ENCODE data around the gene PAQR3. TPM values are rescaled to one million over a fixed set of nuclear protein-coding genes. Genes with fewer than 3 reads are reported as not detected.
"Not testable (repeated sequence)": the region's sequence is repeated elsewhere in the genome, so short reads cannot be mapped to it uniquely, and the experiment has no call there.

Gene PAQR3
- polyA plus RNA-seq, 1 donor: 9.4 TPM

DNA sequence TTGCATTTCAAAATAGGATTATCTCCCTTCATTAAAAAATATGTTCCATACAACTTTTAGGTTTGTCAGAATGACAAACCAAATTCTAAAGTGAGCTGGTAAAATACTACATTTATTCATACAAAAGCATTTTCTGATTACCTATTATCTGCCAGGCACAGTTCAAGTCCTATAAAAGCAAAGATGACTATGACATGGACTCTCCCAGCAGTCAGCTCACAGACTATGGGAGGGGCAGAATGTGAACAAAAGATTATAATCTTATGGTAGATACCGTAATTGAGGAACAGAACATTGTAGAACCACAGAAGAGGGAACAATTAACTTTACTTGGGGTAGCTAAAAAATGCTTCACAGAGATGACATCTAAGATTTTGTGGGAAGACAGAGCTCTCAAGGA is 12.4 kb downstream of the PAQR3 start:
- DNase-seq (ENCODE audit: low read depth): no peak

DNA sequence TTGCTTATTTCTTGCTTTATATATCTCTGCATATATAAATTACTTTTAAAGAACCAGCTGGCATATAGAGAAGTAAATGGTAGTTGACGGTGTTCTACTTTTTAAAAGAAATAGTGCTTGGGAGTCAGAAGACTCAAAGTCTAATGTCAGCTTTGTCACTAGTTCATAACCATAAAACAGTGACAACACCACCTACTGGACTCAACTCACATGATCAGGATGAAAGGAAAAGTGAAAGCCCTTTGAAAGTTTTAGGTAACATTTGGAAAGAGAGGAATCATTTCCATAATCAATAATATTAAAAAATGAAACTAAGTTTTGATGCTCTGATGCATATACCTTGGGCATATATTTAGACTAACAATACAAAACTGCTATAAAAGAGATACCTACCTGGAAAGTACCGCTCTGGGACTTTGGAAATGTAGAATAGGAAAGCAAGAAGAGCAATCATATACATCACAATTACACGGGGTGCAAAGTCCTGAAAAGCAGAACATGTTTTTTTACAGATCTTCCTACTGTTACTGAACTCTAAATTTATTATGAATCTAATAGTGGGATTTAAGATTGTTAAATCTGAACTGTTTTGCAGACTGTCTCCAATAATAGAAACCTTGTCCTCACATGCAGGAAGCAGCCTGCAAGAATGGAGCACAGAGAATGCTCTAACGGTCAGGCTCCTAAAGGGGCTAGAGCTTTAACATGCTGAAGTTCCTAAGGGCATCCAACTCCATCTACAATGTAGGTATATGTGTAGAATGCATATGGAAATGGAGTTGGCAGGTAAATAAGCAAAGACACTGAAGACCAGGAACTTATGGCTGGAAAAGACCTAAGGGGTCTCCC is 15.6 kb downstream of the PAQR3 start:
- no peak for DNase-seq (ENCODE audit: low read depth)

DNA sequence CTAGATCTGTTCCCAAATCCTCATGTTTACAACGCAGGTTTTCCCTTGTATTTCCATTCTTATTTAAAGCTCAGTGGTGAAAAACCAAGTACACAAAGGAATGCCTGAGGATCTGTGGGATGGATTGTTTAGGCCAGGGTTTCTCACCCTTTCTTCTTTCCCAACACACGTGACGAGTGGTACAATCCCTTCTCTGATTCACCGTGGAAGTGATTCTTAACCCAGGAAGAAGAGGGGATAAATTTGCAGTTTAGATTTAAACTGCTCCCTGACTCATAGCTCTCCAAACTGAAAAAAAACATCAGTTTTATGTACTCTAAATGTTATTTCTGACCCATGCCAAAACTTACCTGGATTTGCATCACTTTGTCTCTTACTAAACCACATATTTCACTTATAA is 17.0 kb downstream of the PAQR3 start:
- no peak for DNase-seq (ENCODE audit: low read depth)

DNA sequence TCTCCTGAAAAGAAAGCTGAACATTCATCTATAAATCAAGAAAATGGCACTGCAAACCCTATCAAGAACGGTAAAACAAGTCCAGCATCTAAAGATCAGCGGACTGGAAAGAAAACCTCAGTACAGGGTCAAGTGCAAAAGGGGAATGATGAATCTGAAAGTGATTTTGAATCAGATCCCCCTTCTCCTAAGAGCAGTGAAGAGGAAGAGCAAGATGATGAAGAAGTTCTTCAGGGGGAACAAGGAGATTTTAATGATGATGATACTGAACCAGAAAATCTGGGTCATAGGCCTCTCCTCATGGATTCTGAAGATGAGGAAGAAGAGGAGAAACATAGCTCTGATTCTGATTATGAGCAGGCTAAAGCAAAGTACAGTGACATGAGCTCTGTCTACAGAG is 28.6 kb downstream of the PAQR3 start:
- DNase-seq (ENCODE audit: low read depth): no peak

DNA sequence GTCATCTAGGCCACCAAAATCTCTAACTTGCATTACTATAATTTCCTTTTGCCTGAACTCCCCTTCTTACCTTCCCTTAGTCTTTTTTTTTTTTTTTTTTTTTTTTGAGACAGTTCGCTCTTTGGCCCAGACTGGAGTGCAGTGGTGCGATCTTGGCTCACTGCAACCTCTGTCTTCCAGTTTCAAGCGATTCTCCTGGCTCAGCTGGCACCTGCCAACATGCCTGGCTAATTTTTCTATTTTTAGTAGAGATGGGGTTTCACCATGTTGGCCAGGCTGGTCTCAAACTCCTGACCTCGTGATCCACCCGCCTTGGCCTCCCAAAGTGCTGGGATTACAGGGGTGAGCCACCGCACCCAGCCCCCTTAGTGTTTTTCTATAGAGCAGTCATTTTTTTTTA is 30.3 kb downstream of the PAQR3 start:
- not testable (repeated sequence) for DNase-seq (ENCODE audit: low read depth)

DNA sequence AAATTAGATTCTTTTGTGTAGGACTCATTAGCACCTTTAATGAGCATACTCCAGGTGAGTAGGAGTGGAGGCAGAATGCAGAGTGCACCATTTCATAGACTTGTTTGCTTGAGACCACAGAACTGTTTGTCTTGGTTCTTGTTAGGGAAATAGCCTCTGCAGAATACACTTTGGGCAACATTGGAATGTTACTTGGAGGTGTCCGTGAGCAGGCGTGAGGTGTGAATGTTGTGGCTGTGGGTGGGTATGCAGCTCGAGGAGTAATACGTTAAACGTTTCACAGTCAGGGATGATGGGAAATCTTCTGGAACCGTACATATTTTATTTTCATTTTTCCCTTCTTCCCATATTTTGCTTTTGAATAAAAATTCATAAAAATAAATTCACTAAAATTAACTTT is 31.6 kb downstream of the PAQR3 start:
- DNase-seq (ENCODE audit: low read depth): no peak

DNA sequence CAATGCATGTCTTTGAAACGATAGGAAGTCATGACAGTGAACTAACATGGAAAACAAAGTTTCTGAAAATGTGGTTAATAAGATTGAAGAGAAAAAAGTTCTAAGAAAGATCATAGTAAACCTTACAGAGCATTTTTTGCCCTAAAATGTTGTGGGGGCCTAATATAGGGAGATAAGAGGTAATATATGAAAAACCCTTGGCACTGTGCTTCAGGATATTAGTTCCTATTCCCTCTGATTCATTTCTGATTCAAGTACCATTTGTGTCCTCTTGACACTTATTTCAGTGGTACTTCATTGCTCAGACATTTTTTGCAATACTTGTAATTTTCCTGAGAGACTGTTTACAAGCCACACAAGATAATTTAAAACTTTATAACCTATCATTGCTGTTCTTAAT is 35.1 kb downstream of the PAQR3 start:
- DNase-seq (ENCODE audit: low read depth): no peak

DNA sequence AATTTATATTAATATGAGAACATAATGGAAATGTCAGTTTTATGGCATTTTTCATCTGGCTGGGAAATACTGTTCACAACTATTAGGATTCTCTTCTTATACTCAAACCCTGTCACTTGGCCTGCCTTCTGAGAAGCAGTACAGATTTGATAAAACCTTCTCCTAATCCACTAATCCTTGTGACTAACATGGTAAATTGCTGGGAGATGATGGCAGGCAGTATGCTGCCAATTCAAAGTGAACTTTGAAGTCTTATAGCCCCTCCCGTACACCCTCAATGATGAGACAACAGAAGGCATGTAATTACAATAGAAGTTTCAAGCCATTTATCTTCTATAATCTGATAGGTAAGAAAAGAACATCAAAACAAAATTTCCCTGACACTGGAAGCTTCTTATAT is 36.9 kb downstream of the PAQR3 start:
- DNase-seq (ENCODE audit: low read depth): no peak

DNA sequence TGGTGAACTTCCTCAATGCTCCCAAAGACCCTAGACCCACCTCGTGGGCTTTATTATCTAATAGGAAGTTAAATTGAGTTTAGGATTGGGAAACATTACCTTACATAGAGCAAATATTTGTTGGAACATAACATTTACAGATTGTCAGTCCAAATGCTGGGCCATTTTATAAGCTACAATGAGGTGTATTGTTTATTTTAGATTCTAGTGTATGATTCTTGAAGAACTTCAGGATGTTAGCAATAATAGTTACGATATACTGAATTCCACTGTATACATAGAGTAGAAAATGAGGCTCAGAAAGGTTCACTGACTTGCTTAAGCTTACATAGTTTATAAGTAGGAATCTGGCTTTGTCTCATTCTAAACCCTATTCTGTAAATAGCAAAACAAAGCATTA is 37.4 kb downstream of the PAQR3 start:
- DNase-seq (ENCODE audit: low read depth): no peak

DNA sequence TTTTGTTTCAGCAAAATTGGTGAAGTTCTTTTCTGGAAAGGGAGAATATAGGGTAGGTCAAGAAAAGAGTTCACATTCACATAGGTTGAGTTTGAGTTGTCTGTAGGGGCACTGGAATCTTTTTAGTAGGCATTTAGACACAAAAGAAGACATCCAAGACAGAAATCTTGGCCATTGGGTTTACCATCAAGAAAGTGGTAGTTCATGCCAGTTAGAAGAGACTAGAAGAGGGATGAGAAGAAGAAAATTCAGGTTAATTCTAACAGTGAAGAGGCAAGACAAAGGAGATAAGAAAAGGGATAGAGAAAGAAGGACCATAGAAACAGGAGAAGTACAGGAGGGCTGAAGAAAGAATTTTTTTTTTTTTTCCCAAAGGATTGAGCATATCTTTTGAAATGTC is 39.9 kb downstream of the PAQR3 start:
- DNase-seq (ENCODE audit: low read depth): no peak

DNA sequence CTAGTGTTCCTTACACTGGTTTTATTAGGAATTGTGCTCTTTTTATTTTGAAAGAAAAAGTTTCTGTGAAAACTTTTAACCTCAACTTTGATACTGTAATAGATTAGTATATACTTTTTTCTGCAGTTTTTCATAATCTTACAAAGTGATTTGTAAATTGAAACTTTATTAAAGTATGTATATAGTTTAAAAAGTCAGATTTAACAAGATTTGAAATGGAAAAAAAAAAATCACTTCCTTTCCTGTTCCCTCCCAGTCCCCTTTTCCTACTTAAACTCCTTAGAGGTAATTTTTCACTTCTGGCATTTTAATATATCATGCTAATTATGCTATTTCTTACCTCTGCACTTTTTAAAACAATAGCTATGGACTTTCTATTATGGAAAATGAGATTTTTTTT is 49.3 kb downstream of the PAQR3 start:
- DNase-seq (ENCODE audit: low read depth): no peak

DNA sequence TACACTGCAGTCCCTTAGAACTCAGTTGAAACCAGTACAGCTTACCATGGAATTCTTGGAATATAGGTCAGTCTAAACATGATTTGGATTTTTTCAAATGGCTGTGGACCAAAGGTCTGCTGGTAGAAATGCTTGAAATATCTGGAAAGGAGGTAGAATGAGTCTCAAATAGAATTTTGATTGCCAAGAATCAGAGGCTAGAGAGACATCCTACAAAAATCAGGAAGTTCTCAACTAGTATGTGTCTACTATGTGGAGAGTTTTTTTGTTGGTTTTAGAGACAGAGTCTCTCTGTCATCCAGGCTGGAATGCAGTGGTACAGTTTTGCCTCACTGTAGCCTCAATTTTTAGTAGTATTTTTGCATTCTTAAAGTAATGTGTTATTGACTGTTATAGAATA is 53.6 kb downstream of the PAQR3 start:
- no peak for DNase-seq (ENCODE audit: low read depth)

DNA sequence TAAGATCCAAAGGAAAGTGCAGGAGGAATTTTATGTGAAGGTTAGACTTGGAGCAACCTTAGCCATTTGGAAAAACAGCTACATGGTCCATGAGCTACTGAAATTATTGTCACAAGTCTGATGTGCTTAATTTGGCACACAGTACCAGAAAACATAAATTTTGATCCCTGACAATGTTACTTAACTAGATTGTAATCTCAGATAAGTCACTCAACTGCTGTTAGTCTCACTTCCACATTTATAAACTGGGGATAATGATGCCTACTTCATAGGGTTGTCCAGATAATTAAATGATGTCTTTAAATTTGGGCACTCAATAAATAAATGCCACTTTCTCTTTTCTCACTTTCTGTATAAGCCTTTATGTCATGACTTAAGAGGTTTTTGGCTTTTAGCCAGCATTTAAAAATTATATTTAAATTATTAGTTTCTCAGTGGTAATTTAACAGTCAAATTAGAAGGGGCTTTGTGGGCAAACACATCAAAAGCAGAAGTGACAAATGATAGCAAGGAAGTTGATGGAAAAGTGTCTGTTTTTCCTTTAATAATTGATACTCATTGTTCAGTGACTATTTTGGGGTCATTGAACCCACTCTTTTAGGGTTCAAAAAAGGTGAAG is 58.3 kb downstream of the PAQR3 start:
- DNase-seq (ENCODE audit: low read depth): no peak

DNA sequence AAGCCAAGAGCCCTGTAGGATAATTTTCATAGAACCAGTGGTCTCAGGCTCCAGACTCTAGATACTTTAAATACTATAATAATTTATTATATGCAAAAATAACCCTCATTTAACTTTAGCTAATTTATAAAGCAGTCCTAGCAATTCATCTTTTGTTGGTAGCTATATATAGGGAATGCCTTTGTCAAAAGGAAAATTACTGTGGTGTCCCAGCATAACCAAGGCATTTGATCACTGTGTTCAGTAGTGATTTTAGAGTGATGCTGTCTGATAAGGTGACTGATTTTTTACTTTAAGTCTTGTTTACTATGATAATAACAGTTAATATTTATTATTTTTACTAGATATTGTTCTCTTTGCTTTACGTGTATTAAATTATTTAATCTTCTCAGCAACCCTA is 61.2 kb downstream of the PAQR3 start:
- DNase-seq (ENCODE audit: low read depth): no peak

DNA sequence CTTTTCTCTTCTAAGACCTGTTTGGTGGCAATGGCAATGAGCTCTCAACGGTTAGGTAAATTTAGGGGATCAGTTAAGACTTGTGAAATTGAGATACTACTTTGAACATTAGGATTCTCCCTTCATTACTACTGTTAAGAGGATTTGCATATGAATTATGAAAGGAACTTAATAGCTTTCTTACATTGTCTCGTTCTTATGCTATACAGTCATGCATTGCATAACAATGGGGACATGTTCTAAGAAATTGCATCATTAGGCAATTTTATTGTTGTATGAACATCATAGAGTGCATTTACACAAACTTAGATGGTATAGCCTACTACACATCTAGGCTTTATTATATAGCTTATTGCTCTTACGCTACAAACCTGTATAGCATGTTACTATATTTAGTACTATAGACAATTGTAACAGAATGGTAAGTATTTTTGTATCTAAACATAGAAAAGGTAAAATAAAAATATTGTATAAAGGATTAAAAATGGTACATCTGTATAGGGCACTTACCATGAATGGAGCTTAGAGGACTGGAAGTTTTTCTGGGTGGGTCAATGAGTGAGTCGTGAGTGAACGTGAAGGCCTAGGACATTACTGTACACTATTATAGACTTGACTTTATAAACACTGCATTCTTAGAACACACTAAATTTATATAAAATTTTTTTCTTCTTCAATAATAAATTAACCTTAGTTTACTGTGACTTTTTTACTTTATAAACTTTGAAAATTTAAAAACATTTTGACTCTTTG is 62.5 kb downstream of the PAQR3 start:
- DNase-seq (ENCODE audit: low read depth): no peak

DNA sequence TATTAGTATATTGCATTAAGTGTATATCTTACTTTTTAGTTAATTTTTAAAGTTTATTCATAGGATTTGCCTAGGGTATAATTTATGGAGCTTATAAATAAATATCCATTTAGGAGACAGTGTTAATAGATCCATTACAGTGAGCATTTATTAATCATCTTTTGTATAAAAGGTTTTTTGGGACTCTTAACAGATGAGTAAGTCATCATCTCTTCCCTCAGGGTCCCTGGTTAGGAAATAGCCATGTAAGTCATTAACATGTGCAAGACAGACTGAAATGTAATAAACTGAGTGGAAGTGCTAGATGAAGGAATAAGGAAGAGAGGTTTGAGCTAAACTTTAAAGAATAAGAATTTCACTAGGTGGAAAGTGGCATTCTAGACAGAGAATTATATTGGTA is 69.2 kb downstream of the PAQR3 start:
- no peak for DNase-seq (ENCODE audit: low read depth)

DNA sequence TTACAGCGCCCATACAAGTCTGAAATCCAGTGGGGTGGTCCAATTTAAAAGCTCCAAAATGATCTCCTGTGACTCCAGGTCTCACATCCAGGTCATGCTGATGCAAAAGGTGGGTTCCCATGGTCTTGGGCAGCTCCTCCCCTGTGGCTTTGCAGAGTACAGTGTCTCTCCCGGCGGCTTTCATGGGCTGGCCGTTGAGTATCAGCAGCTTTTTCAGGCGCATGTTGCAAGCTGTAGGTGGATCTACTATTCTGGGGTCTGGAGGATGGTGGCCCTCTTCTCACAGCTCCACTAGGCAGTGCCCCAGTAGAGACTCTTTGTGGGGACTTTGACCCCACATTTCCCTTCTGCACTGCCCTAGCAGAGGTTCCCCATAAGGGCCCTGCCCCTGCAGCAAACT is 70.5 kb downstream of the PAQR3 start:
- not testable (repeated sequence) for DNase-seq (ENCODE audit: low read depth)

DNA sequence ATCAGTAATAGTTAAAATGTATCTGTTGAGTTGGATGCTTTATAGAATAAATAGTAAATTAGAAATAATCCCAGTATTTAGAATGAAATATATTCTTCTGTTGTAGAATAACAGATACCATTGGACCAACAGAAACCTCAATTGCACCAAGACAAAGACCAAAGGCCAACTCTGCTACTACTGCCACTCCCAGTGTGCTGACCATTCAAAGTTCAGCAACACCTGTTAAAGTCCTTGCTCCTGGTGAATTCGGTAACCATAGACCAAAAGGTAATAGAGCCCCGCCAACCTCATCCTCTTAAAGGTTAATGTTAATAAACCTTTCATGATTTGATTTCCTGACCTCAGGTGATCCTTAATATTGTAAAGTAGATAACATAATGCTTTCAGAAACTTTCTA is 73.8 kb downstream of the PAQR3 start:
- DNase-seq (ENCODE audit: low read depth): no peak

DNA sequence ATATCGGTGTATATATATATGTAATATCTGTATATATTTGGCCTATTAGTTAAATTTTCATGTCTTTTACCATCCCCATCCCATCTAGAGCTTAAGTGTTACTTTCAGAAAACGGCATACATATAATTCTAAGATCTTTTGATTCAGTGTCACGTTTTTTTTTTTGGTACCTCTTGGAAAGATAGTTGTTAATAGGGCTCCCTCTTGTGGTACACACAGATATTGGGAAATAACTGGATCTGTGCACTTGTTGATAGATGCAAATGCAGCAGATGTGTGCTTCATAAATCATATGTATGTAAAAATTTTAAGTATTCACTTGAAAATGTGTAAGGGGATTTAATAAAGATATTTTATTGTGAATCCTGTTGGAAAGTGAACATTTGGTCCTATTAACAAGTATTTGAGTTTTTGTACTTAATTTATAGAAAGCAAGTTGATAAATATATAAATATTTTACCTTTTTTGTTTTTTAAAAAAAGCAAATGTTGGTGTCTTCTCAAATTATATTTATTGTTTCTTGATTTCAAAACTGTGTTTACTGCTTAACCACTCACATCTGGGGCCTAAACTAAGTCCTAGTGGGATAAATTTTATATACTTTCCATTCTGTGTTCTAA is 74.7 kb downstream of the PAQR3 start:
- DNase-seq (ENCODE audit: low read depth): peak; percentile 70

DNA sequence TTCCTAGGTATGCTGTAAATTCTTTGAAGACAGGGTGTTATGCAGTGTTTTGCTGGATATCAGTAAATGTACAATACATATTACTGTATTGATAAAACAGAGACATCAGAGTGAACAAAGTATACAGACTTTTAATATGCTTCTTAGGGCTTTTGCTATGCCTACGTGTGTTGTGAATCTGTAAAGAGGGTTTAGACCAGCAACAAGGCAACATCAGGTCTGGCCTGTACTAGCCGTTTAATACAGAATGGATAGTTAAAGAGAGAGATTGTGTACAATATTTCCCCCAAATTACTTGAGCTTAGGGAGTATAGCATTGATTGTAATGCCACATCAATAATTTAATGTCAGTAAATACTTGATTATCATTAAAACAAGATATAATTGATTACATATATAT is 75.2 kb downstream of the PAQR3 start:
- DNase-seq (ENCODE audit: low read depth): no peak

DNA sequence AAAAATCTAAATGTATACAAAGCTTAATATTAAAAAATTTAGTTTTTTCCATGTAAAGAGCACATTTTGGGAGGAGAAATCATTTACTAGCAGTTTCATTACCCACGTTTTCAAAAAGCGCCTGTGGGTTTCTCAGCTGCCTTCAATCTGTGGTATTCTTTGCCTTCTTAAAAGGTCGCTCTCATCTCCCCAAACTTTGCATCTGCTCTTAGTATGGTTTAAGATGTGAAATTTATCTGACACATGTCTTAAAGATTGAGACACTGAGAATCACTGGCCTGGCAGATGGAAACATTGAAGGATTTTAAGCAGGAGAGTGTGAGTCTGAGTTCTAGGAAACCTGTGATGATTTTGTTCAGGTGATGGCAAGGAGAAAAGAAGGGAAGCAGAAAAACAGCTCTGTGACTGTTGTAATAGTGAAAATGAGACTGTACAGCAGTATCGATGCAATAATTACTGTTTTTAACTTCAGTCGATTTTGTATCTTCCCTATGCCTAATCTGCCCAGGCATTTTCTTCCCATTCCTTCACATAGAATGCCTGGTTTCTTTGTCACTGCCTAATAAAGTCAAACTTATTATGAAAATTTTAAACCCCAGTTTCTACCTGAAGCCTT is 75.9 kb downstream of the PAQR3 start:
- no peak for DNase-seq (ENCODE audit: low read depth)

DNA sequence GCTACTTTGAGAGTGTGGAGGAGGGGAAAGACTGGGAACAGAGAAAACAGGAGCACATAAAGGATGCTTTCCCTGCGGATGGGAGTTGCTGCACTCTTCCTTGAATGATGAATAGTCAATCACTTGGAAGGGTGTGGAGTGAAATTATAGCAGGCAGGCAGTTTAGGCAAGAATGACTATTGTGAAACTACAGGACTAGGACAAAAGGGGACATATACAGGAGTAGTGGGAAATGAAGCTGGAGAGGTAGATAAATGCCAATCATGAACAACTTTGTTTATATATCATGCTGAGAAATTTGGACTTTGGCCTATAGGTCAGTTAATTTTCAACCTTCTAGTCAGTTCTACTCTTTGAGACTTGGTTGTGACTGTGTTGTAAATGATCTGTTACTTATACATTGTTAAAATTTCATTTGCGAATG is 76.9 kb downstream of the PAQR3 start:
- DNase-seq (ENCODE audit: low read depth): no peak

Measured in forelimb muscle (tissue), 1 donor.